AG04450 (cell line): ENCODE data around the gene RARG. TPM values are rescaled to one million over a fixed set of nuclear protein-coding genes. Genes with fewer than 3 reads are reported as not detected.

Source experiments
- CTCF ChIA-PET: fragments of 300-600, 350-600 bp; formaldehyde crosslinking; extraction: SDS; loops from one replicate; lab custom pipeline; 2022; ENCODE audit warnings: antibody characterized with exemption, inconsistent platforms; lab: Charles Lee
- POLR2A ChIA-PET: fragments of 350-600 bp; formaldehyde crosslinking; extraction: SDS; loops from one replicate; lab custom pipeline; 2021; ENCODE audit warnings: antibody characterized with exemption, inconsistent platforms; lab: Yijun Ruan, JAX
- DNase-seq: peaks from one replicate; pipeline ENCODE4 v3.0.0-alpha.2; 2011; ENCODE audit warnings: low read depth, low spot score
- H3K27ac ChIP-seq: one replicate; pipeline ENCODE4 v1.5.1; 2012; ENCODE audit warnings: low read depth, low read length, control low read depth
- H3K27me3 ChIP-seq: one replicate; pipeline ENCODE4 v1.6.0; 2012; ENCODE audit warnings: low read length; ENCODE audit not compliant: control insufficient read depth, insufficient read depth
- H3K4me3 ChIP-seq: 2 replicates; pipeline ENCODE4 v1.5.1; 2011; ENCODE audit warnings: mild to moderate bottlenecking, low read depth, low read length, control low read depth
- H3K9me3 ChIP-seq: 2 replicates; pipeline ENCODE4 v1.5.1; 2012; ENCODE audit warnings: low read length; ENCODE audit not compliant: control insufficient read depth, insufficient read depth
- polyA plus RNA-seq: library from polyadenylated mRNA; depleted of rRNA; stranded (reverse); fragments of >200 nt; gene quantifications from 2 replicates; pipeline ENCODE4 v1.2.3, GENCODE V29; 2011; rRNA removed
- TF ChIP-seq, protein P1 (sequence below): IDR thresholded peaks from 2 replicates; pipeline ENCODE4 v1.5.1; 2011; ENCODE audit warnings: low read depth, low read length, control low read depth, inconsistent platforms

The RARG gene
- polyA plus RNA-seq, 1 experiment: 20.1 TPM

GRCh38 chr12:53160673-53161072, 71.3 kb downstream of the RARG start:
- Histone ChIP-seq H3K27ac (no peak overlapping the region), H3K4me3 (no peak overlapping the region), H3K27me3 (no peaks in the 10 kb centered on the region), H3K9me3 (no peaks in the 10 kb centered on the region)
- DNase-seq: no peak
- TF ChIP-seq, protein P1, sequence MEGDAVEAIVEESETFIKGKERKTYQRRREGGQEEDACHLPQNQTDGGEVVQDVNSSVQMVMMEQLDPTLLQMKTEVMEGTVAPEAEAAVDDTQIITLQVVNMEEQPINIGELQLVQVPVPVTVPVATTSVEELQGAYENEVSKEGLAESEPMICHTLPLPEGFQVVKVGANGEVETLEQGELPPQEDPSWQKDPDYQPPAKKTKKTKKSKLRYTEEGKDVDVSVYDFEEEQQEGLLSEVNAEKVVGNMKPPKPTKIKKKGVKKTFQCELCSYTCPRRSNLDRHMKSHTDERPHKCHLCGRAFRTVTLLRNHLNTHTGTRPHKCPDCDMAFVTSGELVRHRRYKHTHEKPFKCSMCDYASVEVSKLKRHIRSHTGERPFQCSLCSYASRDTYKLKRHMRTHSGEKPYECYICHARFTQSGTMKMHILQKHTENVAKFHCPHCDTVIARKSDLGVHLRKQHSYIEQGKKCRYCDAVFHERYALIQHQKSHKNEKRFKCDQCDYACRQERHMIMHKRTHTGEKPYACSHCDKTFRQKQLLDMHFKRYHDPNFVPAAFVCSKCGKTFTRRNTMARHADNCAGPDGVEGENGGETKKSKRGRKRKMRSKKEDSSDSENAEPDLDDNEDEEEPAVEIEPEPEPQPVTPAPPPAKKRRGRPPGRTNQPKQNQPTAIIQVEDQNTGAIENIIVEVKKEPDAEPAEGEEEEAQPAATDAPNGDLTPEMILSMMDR: no peak
- ChIA-PET POLR2A (interaction anchor here (0.5 to 1.2 kb wide), 2 partner anchors 20 to 185 kb away, joined by 4 to 5 read pairs; partner anchors contain the start of genes CSAD and ZNF740), CTCF (interaction anchor here (0.6 to 4.8 kb wide), 20 partner anchors 10 to 184 kb away, joined by 3 to 47 read pairs (median 9); partner anchors contain the start of gene AAAS)

Other genes starting within 250 kb of the RARG start
- gene EIF4B, start 225.8 kb downstream of the RARG start, polyA plus RNA-seq: 548 and 645 TPM in 2 replicates
- gene TNS2, start 182.1 kb downstream of the RARG start, polyA plus RNA-seq: 23.1 and 31.0 TPM in 2 replicates
- gene SPRYD3, start 152.8 kb downstream of the RARG start, polyA plus RNA-seq: 15.4 and 17.6 TPM in 2 replicates
- gene IGFBP6, start 134.5 kb downstream of the RARG start, polyA plus RNA-seq: 182 and 274 TPM in 2 replicates
- 0.06 TPM in 1 of 2 replicates, not detected in the other for gene SOAT2, start 128.7 kb downstream of the RARG start, polyA plus RNA-seq
- gene ZNF740, start 51.5 kb downstream of the RARG start, polyA plus RNA-seq: 20.9 and 21.7 TPM in 2 replicates
- gene CSAD, start 51.3 kb downstream of the RARG start, polyA plus RNA-seq: 18.9 and 21.6 TPM in 2 replicates
- gene ITGB7, start 25.0 kb downstream of the RARG start, polyA plus RNA-seq: 0.15 and 0.19 TPM in 2 replicates
- 1.6 and 2.1 TPM in 2 replicates for gene ESPL1, start 36.1 kb upstream of the RARG start, polyA plus RNA-seq
- 970 and 991 TPM in 2 replicates for gene PFDN5, start 63.3 kb upstream of the RARG start, polyA plus RNA-seq
- gene MYG1, start 67.5 kb upstream of the RARG start, polyA plus RNA-seq: 47.8 and 63.2 TPM in 2 replicates
- 40.0 and 46.7 TPM in 2 replicates for gene AAAS, start 89.4 kb upstream of the RARG start, polyA plus RNA-seq
- not detected in 2 replicates for gene SP7, start 104.1 kb upstream of the RARG start, polyA plus RNA-seq
- gene SP1, start 148.0 kb upstream of the RARG start, polyA plus RNA-seq: 44.6 and 45.9 TPM in 2 replicates
- not detected in 2 replicates for gene AMHR2, start 191.6 kb upstream of the RARG start, polyA plus RNA-seq
- 71.4 and 92.8 TPM in 2 replicates for gene PRR13, start 209.5 kb upstream of the RARG start, polyA plus RNA-seq
- gene PCBP2, start 219.9 kb upstream of the RARG start, polyA plus RNA-seq: 286 and 408 TPM in 2 replicates